GM12892 (cell line): ENCODE measurements around the gene TECTA.

Experiments
- POLR2A ChIP-seq: IDR thresholded peaks from 2 replicates; pipeline ENCODE4 v1.6.1; 2011; ENCODE audit warnings: low read depth, low read length, control low read depth
- POLR2AphosphoS5 ChIP-seq: IDR thresholded peaks from 2 replicates; pipeline ENCODE4 v1.6.1; 2011; ENCODE audit warnings: low read depth, low read length, control low read depth
- TAF1 ChIP-seq: IDR thresholded peaks from 2 replicates; pipeline ENCODE4 v1.6.1; 2011; ENCODE audit warnings: low read depth, mild to moderate bottlenecking, control low read depth, low read length, borderline replicate concordance

GRCh38 chr11:121238956-121239355, 137.9 kb downstream of the TECTA start:
- TF ChIP-seq TAF1 (no peak), POLR2AphosphoS5 (no peak), POLR2A (no peak)
